HG03521 (cell line): ENCODE data around the gene PPP1R3F.

Experiments
- ATAC-seq: cut with Tn5 transposase; IDR thresholded peaks from one replicate; pipeline ENCODE4 v1.9.1; 2021; ENCODE audit warnings: mild to moderate bottlenecking, moderate library complexity; ENCODE audit not compliant: unreplicated experiment

The PPP1R3F gene

DNA sequence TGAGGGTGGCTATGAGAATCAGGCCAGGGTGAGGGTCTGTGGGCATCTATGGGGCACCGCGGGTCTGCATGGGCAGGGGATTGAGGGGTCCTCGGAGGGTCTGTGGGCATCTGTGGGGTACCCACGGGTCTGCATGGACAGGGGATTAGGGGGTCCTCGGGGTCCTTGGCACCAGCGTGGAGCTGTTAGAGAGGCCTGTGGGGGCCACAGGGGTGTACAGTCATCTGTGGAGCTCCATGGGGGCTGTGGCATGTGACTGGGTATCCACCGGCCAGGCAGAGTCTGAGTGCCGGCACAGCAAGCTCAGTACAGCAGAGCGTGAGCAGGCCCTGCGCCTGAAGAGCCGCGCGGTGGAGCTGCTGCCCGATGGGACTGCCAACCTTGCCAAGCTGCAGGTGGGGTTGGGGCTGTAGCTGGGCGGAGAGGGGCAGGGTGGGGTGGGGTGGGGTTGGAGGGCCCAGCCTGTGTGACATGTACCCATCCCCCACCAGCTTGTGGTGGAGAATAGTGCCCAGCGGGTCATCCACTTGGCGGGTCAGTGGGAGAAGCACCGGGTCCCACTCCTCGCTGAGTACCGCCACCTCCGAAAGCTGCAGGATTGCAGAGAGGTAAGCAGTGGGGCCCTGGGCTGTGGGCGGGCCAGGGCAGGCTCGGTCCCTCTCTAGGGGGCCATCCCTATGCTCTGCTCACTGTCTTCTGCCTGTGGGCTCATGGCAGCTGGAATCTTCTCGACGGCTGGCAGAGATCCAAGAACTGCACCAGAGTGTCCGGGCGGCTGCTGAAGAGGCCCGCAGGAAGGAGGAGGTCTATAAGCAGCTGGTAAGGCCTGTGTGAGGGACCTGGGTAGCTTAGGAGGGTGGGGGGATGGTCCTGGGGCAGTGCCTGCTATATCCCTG is 21.4 kb upstream of the PPP1R3F start:
- no peak for ATAC-seq

GRCh38 chrX:49249071-49249470 is 20.5 kb upstream of the PPP1R3F start:
- ATAC-seq, result no peak

DNA sequence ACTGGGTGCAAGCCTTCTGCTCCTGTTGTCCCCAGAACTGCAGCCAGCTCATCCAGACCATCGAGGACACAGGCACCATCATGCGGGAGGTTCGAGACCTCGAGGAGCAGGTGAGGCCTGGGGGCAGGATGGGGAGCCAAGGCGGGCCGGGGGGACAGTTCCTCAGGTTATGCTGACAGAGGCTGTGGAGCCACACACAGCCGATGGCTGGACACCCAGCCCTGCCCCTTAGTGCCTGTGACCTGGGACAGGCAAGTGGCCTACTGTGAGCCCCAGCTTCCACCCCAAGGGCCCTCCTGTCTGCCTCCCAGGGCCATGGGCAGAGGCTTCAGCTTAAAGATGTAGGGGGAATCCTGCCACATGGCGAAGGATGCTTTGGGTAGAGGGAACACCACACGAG is 20.0 kb upstream of the PPP1R3F start:
- ATAC-seq, result no peak

DNA sequence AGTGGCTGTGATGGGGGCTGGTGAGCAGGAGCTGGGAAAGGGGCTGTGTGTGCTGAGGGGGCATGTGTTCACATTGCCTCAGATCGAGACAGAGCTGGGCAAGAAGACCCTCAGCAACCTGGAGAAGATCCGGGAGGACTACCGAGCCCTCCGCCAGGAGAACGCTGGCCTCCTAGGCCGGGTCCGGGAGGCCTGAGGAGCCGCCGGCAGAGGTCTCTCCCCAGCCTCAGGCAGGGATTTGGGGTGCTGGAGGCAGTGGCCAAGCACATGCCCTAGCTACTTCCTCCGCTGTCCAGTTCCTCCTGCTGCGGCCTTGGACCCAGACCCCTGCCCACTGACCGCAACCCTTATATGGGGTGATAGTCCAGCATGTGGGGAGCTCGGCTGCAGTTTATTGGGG is 19.5 kb upstream of the PPP1R3F start:
- no peak for ATAC-seq

- no peak for ATAC-seq
These were observed 19.0 kb upstream of the PPP1R3F start for GRCh38 chrX:49250578-49250977.

DNA sequence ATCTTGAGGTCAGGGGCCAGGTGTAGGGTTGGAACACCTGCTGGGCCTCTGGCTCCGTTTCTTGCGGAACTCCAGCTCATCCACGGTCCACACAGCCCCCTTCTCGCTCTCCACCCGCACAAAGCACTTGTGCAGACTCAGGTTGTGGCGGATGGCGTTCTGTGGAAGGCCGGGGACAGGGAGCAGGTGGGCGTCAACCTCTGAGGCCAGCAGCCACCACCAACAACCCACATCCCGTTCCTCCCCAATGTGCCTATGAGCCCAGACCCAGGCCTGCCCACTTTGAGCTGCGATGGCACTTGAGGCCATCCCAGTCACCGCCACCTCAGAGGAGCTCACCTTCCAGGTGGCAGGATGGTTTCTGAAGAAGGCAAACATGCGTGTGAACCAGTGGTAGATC is 18.3 kb upstream of the PPP1R3F start:
- ATAC-seq, result no peak

DNA sequence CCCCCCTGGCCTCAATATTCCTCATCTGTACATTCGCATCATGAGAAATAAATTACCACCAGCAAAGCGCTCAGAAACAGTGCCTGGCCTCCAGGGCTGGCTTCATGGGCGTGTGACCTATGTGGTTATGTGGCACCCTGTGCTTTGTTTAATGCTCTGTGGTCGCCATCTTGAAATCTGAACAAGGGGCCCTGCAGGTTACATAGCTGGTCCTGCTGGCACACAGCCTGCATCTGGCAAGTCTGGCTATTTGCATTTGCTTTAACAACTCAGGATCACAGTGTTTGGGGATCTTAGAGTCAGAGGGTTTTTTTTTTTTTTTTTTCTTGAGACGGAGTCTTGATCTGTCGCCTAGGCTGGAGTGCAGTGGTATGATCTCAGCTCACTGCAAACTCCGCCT is 15.0 kb upstream of the PPP1R3F start:
- ATAC-seq, result no peak

GRCh38 chrX:49256268-49256995 is 13.2 kb upstream of the PPP1R3F start:
- ATAC-seq, result no peak

DNA sequence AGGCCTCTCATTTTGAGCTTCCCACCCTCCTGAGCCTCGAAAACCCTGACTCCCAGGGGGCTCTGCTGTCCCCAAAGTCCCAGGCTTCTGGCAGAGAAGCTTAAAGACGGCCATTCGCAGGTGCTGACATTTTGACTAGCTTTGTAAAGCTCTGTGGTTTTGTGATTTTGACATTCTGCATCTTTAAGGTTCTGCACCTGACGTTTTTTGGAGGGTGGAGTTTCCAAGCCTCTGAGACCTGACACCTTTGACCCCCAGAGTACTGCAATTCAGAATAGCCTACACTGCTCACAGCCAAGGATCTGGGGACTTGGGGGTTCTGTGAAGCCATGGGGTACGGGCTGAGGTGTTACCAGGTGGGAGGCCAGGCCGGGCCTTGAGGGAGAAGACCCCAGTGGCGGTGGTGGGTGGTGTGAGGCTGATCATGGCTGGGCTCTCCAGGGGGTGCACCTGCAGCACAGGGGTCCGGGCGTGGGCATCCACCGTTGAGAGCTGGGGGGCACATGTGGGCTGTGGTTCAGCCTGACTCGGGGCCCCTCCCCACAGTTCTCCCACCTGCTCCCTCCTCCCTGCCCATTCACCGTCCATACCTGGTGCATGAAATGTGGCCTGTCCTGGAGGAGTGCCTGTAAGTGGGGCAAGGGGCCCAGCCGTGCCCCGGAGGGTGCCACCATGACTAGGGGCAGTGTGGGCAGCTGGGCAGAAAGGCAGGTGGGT is 12.4 kb upstream of the PPP1R3F start:
- no peak for ATAC-seq

DNA sequence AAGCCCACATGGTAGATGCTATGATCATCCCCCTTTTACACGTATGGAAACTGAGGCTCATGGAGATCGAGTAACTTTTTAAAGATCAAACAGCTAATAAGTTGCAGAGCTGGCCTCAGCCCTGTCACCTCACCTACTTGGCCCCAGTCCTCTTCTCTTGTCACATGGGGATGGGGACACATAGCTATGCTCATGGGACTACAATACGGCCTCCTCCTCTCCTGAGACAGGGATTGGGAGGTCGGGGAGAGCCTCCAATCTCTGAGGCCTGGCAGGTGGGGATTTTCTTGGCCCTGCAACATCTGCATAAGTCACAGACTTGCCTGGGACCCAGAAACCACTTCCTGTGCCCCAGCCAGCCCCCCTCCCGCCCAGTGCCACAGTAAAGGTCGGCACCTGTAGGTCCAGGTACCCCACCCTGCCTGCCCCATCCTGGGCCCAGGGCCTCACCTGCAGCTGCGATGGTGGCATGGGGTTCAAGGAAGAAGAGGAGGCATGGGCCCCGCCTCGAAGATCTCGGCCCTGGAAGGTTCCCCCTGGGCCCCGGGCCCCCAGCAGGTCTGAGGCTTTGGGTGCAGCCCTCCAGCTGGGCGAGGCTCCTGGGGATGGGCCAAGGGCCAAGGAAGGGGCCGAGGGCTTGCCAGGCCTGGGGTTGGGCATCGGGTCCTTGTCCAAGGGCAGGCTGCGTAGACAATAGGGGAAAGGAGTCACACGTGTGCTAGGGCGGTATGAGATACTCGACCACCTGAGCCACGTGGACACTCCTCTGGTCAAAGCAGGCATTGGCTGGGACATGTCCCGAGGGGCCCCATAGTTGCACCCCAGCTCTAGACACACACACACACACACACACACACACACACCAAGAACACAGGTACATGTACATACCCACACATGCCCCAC is 11.5 kb upstream of the PPP1R3F start:
- no peak for ATAC-seq

DNA sequence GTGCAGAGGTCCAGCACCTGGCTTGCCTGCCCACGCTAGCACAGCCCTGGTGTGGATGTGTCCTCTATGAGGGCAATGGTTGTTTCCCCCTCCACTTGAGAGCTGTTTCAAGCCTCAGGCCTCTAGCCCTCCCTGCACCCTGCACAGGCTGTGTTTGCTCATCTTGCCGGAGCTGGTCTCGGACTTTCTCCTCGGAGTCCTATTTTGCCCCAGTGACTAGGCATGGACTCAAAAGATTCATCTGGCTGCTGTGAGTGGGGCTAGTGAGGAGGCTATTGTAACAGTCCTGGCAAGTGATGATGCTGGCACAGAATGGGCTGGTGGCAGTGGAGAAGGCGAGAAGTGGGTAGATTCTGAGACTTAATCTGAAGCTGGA is 10.9 kb upstream of the PPP1R3F start:
- ATAC-seq, result no peak

GRCh38 chrX:49260221-49260985 is 9.2 kb upstream of the PPP1R3F start:
- no peak for ATAC-seq

DNA sequence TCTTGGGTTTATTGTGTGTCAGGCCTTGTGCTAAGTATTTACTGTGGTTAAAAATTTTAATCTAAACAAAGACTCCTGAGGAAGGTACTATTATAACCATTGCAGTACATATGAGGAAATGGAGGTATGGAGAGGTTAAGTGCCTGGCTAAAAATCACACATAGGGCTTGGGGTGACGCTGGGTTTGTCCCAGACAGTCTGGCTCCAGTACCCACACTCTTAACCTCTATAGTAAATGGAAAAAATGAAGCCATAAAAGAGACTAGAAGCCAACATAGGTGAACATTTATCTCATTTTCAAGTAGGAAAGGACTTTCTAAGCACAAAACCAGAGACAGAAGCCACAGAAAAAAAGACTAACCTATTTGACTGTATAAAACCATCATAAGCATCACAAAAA is 7.0 kb upstream of the PPP1R3F start:
- no peak for ATAC-seq

DNA sequence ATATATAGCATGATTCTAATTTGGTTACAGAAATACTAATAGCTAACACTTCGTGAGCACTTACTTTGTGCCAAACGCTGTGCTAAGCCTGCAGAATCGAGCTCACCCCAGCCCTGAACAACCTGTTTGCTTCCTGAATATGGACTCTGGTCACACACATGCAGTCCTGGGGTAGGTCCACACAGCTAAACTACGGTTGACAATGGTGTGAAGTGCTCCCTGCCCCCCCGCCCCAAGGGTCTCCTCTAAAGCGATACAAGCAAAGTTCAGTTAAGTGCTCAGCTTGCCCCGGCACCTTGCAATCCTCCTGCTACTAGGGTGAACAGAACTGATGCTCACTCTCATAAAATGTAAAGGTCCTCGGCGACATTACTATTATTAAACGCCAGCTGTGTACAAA is 6.0 kb upstream of the PPP1R3F start:
- ATAC-seq, result no peak

DNA sequence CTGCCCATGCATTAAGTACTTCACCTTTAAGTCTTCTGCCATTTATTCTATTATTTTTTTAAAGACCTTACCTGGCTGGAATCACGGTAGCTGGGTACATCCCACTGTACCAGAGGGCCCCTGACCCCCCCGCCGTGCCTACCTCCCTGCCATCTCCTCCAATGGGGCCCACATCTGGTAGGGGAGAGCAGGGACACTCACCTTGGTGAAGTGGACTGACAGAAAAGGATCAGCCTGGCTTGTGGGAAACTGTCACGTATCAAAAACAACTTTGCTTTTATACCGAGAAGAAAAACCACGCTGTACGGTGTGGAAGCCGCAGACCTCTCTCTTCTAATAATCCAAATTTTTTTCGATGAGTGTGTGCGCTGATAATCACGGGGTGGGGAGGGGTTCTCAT is 5.1 kb upstream of the PPP1R3F start, which contains the start of gene FOXP3:
FOXP3 (minus strand) TSS at position 251 of the 400 bp plus-strand sequence. CDS start 6,205 bp downstream, outside the sequence.
- no peak for ATAC-seq

DNA sequence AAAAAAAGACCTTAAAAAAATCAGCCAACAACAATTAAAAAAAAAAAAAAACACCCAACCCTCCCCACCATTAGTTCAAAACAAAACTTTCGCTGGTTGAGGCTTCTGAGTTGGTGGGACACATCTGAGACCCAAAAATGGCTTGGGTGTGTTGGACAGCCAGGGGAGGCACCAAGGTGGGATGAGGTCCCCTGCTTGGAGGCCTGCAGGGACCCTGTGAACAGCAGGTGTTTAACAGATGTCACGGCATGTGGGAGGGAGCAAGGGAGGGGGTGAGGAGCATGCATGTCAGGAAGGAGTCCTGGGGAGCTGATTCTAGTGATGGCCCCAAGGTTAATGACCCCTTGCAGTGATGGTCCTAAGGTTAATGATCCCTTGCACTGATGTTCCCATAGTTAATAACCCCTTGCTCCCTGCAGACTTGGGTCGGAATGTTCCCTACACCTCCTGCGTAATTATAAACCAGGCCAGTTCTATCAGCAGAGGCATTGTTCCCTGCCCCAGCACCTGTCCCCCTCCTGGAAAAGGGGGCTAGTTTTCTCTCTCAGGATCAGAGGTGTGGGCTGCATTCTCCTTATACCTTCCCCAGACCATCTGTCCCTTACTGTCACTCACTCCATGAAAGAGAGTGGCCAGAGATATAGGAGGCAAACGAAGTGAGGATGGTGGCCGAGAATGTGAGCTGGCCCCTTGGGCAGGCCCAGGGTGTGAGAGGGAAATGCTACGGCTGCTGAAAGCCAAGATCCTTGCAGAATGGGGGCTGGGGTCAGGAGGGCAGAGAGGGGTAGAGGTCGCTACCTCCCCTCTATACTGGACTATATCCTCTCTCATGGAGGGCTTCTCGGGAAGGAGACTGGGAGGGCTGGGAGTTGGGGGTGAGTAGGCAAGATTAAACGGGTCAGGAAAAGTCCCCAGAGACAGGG is 2.8 kb upstream of the PPP1R3F start:
- no peak for ATAC-seq

DNA sequence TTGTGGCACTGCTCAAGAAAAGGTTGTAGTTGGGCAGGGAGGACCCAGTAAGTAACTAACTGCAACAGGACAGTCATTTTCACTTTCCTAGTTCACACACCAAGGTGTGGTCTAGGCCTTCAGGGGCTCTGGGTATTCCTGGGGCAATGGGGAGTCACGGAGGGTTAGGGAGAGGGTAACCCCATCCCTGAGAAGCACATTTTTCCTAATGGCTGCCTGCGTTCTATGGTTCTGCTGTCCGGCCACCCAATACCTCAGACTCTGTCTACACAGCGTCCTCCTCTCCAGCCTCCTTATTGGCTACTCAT is 937 bp upstream of the PPP1R3F start:
- ATAC-seq, result no peak

DNA sequence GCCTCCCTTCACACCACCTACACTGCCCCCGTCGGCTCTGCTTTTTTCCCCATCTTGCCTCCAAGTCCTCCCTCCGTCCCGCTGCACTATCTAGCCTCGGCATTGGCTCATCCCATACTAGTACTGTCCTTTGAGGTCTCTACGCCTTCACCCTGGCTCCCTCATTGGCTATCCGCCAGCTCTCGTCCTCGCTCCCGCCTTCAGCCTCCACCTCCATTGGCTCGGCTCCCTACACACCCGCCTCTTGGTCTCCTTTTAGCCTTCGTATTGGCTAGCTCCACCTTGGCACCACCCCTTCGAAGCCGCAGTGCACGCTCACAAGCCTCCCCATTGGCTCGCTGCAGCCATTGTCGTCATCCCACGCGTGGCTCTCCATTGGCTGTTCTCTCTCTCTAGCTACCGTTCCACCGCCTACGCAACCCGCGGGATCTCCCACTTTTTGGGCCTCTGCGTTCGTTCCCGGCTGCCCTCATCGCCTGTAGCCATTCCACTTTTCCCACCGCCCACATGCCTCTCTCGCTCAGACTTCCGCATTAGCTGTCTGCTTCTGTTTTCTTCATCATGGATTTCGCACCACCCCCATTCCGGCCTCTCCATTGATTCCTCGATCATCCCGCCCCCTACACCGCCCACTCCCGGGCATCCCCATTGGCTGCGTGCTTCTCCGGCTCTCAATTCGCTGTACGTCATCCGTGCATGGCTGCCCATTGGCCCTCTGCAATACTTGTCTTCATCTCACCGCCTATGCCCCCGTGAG is 405 bp upstream of the PPP1R3F start:
- peak; percentile 84 for ATAC-seq
